ENCODE measurements around the gene CTTNBP2NL. TPM values are rescaled to one million over a fixed set of nuclear protein-coding genes. Genes with fewer than 3 reads are reported as not detected.
A peak's percentile ranks its signal among the peaks of the same experiment; 100 is the strongest.
"Not testable (repeated sequence)": the region's sequence is repeated elsewhere in the genome, so short reads cannot be mapped to it uniquely, and the experiment has no call there.

CTTNBP2NL gene
- total RNA-seq, 3 donors from 2014 or later: 61.4 to 90.2 (median 79.6) TPM

- ATAC-seq (no peak), DNase-seq (no peak)
- intact Hi-C loops (cut with DNase I, micrococcal nuclease): no loop called here
- H3K4me3 ChIP-seq: no peak overlapping the region
- H3K4me1 ChIP-seq (ENCODE audit: low read depth): peaks cover 6% of the 10 kb centered on the region
- no peak for TF ChIP-seq CTCF (IDR thresholded peaks at IDR 0.05)
- no peaks in the 10 kb centered on the region for H3K9me3 ChIP-seq
- no peaks in the 10 kb centered on the region for H3K36me3 ChIP-seq (ENCODE audit: low read depth)
Observed at GRCh38 chr1:112388436-112388835, 7.6 kb upstream of the CTTNBP2NL start.

GRCh38 chr1:112389689-112390088 is 6.3 kb upstream of the CTTNBP2NL start:
- no peaks in the 10 kb centered on the region for H3K9me3 ChIP-seq
- no peak overlapping the region for H3K4me3 ChIP-seq
- H3K4me1 ChIP-seq (ENCODE audit: low read depth): peaks cover 14% of the 10 kb centered on the region
- intact Hi-C loops (cut with DNase I, micrococcal nuclease): loop anchor here (5.0 to 10.0 kb wide), 3 partner anchors 78 to 318 kb away; partner anchors contain the start of genes CAPZA1 (in 1 of the 2), RHOC (in 1 of the 2) and ST7L (in 1 of the 2)
- DNase-seq (no peak), ATAC-seq (no peak)
- no peak for TF ChIP-seq CTCF (IDR thresholded peaks at IDR 0.05)
- H3K36me3 ChIP-seq (ENCODE audit: low read depth): no peaks in the 10 kb centered on the region

GRCh38 chr1:112390335-112390734 is 5.7 kb upstream of the CTTNBP2NL start:
- intact Hi-C loops (cut with DNase I, micrococcal nuclease): loop anchor here (5.0 to 10.0 kb wide), 3 partner anchors 77 to 317 kb away; partner anchors contain the start of genes CAPZA1 (in 1 of the 2), RHOC (in 1 of the 2) and ST7L (in 1 of the 2)
- H3K4me3 ChIP-seq: peak overlapping the region; percentile 3
- peak; percentile 17 for ATAC-seq
- H3K36me3 ChIP-seq (ENCODE audit: low read depth); H3K9me3 ChIP-seq: not testable (repeated sequence)
- peaks cover 20% of the 10 kb centered on the region for H3K4me1 ChIP-seq (ENCODE audit: low read depth)
- peak; percentile 48 to 65 (median 57) for DNase-seq

- DNase-seq (peak; percentile 85 to 96 (median 89)), ATAC-seq (peak; percentile 81)
- Histone ChIP-seq H3K36me3 (ENCODE audit: low read depth) (no peaks in the 10 kb centered on the region), H3K4me3 (peak overlapping the region; percentile 3), H3K4me1 (ENCODE audit: low read depth) (peaks cover 22% of the 10 kb centered on the region), H3K9me3 (no peaks in the 10 kb centered on the region)
- intact Hi-C loops (cut with DNase I, micrococcal nuclease): loop anchor here (5.0 to 10.0 kb wide), 3 partner anchors 76 to 316 kb away; partner anchors contain the start of genes CAPZA1 (in 1 of the 2), RHOC (in 1 of the 2) and ST7L (in 1 of the 2)
- TF ChIP-seq CTCF (IDR thresholded peaks at IDR 0.05): peak; percentile 87
Observed at GRCh38 chr1:112390775-112391602, 5.0 kb upstream of the CTTNBP2NL start.

GRCh38 chr1:112391603-112391940 is 4.4 kb upstream of the CTTNBP2NL start:
- TF ChIP-seq CTCF (IDR thresholded peaks at IDR 0.05): no peak
- DNase-seq (peak in 1 of 3 donors; percentile 28), ATAC-seq (no peak)
- Histone ChIP-seq H3K9me3 (no peaks in the 10 kb centered on the region), H3K36me3 (ENCODE audit: low read depth) (no peaks in the 10 kb centered on the region), H3K4me1 (ENCODE audit: low read depth) (peaks cover 22% of the 10 kb centered on the region), H3K4me3 (no peak overlapping the region)
- intact Hi-C loops (cut with DNase I, micrococcal nuclease): loop anchor here (5.0 to 10.0 kb wide), 3 partner anchors 76 to 316 kb away; partner anchors contain the start of genes CAPZA1 (in 1 of the 2), RHOC (in 1 of the 2) and ST7L (in 1 of the 2)

GRCh38 chr1:112393631-112393974 is 2.4 kb upstream of the CTTNBP2NL start:
- DNase-seq: peak in 2 of 3 donors; percentile 53 to 58

More at GRCh38 chr1:112393631-112393974, 2.4 kb upstream of the CTTNBP2NL start:
- Histone ChIP-seq H3K9me3 (no peaks in the 10 kb centered on the region), H3K36me3 (ENCODE audit: low read depth) (no peaks in the 10 kb centered on the region), H3K4me1 (ENCODE audit: low read depth) (peaks cover 22% of the 10 kb centered on the region), H3K4me3 (no peak overlapping the region)
- intact Hi-C loops (cut with DNase I, micrococcal nuclease): loop anchor here (5.0 to 10.0 kb wide), 3 partner anchors 74 to 314 kb away; partner anchors contain the start of genes CAPZA1 (in 1 of the 2), RHOC (in 1 of the 2) and ST7L (in 1 of the 2)
- no peak for ATAC-seq
- TF ChIP-seq CTCF (IDR thresholded peaks at IDR 0.05): no peak
